Measurements from ENCODE around the gene ALKBH7.

ALKBH7 gene

GRCh38 chr19:6413721-6414643 is 41.4 kb downstream of the ALKBH7 start:
- H3K4me3 ChIP-seq (ENCODE audit: low read depth, low read length), result no peak overlapping the region
- no peak for DNase-seq (ENCODE audit: low read depth)
- no peak for TF ChIP-seq CTCF (conservative IDR thresholded peaks at IDR 0.05; ENCODE audit: low read depth, low read length)

- no peak for TF ChIP-seq CTCF (conservative IDR thresholded peaks at IDR 0.05; ENCODE audit: low read depth, low read length)
- no peak for DNase-seq (ENCODE audit: low read depth)
- no peak overlapping the region for H3K4me3 ChIP-seq (ENCODE audit: low read depth, low read length)
Observed at GRCh38 chr19:6414793-6415590, 42.4 kb downstream of the ALKBH7 start.

GRCh38 chr19:6415591-6416190 is 43.1 kb downstream of the ALKBH7 start:
- no peak for TF ChIP-seq CTCF (conservative IDR thresholded peaks at IDR 0.05; ENCODE audit: low read depth, low read length)
- no peak for DNase-seq (ENCODE audit: low read depth)
- no peak overlapping the region for H3K4me3 ChIP-seq (ENCODE audit: low read depth, low read length)

GRCh38 chr19:6416658-6417405 is 44.2 kb downstream of the ALKBH7 start:
- no peak for TF ChIP-seq CTCF (conservative IDR thresholded peaks at IDR 0.05; ENCODE audit: low read depth, low read length)
- no peak overlapping the region for H3K4me3 ChIP-seq (ENCODE audit: low read depth, low read length)
- DNase-seq (ENCODE audit: low read depth), result no peak

DNA sequence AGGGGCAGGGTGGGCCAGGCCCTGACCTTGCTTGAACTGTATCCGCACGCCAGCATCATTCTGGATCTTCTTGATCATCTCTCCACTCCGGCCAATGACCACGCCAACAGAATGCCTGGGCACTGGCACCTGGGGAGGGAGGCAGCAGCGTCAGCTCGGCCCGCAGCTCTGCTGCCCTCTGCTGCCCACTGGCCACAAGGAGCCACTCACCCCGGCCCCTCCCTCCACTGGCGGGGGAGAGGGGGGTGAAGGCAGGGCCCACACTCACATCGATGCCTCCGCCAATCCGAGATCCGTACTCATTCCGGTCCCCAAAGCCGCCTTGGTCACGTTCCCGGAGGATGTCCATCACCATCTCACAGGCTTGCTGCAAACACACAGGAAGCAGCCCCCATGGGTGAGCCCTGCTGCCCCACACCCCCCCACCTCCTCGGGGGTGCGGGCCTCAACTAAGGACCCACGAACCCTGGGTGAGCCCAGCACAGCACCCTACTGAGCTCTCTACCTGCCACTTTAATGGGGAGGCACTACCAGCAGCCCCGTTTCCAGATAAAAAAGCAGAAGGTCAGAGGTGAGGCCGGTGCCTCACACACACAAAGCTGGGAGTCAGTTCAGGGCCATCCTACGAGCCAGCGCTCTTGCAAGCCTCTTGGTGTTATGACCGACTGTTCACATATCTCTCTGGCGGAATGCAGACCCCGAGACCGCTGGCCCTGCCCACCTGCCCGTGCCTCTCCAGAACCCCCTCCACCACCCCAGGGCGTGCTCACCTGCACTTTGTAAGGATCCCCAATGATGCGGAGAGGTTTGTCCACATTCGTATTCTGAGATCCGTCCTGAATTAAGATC is 45.3 kb downstream of the ALKBH7 start:
- peak; percentile 19 for DNase-seq (ENCODE audit: low read depth)
- TF ChIP-seq CTCF (conservative IDR thresholded peaks at IDR 0.05; ENCODE audit: low read depth, low read length), result peak; percentile 54
- no peak overlapping the region for H3K4me3 ChIP-seq (ENCODE audit: low read depth, low read length)

GRCh38 chr19:6418562-6418932 is 46.0 kb downstream of the ALKBH7 start:
- DNase-seq (ENCODE audit: low read depth), result no peak
- TF ChIP-seq CTCF (conservative IDR thresholded peaks at IDR 0.05; ENCODE audit: low read depth, low read length), result no peak
- no peak overlapping the region for H3K4me3 ChIP-seq (ENCODE audit: low read depth, low read length)
